ENCODE results near the gene AFMID.

DNA sequence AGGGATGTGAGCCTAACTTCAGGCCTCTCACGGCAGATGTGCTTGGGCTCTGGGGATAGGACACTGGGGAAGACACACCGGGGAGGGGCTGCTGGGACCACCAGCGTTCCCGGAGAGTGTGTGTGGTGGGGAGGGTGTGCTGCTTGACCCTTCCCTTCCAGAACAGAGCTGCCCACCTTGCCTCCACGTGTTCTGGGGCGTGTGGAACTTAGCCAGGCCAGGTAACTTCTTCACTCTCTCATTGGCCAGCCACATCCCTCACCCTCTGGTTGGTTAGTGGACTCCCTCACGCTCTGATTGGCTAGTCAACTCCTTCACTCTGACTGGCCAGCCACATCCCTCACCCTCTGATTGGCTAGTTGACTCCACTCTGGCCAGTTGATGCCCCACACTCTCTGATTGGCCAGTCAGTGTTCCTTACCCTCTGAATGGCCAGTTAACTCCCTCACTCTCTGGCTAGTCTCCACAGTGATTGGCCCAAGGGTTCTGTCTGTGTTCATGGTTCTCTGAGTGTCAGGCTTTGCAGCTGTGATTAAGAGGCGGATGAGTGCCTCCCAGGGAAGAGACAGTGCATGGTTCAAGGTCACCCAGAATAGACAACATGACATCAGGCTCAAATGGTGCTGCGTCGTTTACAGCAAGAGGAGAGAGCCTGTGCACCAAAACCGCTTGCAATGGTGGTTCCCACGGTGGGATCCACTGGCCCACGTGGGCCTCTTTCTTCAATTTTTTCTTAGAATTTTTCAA, 54.3 kb downstream of the AFMID start:
- TF ChIP-seq, protein P1, sequence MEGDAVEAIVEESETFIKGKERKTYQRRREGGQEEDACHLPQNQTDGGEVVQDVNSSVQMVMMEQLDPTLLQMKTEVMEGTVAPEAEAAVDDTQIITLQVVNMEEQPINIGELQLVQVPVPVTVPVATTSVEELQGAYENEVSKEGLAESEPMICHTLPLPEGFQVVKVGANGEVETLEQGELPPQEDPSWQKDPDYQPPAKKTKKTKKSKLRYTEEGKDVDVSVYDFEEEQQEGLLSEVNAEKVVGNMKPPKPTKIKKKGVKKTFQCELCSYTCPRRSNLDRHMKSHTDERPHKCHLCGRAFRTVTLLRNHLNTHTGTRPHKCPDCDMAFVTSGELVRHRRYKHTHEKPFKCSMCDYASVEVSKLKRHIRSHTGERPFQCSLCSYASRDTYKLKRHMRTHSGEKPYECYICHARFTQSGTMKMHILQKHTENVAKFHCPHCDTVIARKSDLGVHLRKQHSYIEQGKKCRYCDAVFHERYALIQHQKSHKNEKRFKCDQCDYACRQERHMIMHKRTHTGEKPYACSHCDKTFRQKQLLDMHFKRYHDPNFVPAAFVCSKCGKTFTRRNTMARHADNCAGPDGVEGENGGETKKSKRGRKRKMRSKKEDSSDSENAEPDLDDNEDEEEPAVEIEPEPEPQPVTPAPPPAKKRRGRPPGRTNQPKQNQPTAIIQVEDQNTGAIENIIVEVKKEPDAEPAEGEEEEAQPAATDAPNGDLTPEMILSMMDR (IDR thresholded peaks at IDR 0.05): no peak
- TF ChIP-seq ZFX (IDR thresholded peaks at IDR 0.05; ENCODE audit: borderline replicate concordance): no peak

All from 22Rv1 (cell line).